ENCODE results near the gene EFCC1. TPM values are rescaled to one million over a fixed set of nuclear protein-coding genes. Genes with fewer than 3 reads are reported as not detected.

Gene EFCC1
- total RNA-seq, 4 donors from 2014 or later, result 0.22 to 2.1 (median 1.9) TPM

DNA sequence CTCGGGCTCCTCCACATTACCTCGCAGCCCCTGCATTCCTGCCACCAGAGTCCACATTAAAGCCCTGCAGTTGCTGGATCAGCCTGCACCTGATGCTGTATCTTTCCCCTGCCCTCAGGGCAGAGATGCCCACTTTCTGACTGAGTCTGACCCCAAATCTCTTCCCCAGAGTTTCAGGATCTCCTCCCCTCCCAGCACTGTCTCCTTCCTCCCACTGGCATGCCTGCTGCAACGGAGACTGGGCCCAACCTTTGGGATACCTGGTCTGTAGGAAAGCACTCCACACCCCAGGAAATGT, 38.9 kb downstream of the EFCC1 start:
- DNase-seq (ENCODE audit: low spot score in 2 of 2), result no peak

DNA sequence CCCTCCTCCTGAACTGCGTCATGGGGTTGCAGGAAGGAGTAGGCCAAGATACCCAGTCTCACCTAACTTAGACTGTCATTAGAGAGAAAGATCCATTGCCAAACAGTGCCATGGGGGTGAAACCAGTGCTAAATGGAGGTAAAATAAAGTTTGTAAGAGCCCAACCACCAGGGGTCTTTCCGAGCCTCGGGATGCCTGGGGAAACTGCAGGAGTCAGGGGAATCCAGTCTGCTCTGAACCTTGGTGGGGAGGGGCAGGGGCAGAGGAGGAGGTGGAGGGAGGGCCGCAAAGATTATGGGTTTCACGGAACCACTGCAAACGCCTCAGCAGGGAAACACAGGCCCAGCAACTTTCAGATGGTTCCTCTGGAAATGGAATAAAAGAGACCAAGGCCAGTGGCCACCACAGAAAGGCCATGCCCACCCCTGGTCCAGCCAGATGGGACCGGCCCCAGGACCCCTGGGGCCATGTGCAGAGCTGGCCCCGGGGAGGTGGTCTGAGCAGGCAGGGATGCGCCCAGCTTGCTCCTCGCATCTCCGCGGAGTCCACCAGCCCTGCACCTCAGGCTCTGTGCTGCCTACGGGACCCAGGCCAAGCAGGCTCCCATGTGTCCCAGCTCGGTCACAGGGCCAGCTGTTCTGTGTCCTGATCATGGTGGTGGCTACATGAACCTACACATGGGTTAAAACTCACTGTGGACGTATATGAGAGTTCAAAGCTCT, 39.6 kb downstream of the EFCC1 start:
- Histone ChIP-seq H3K27ac (no peak overlapping the region), H3K4me3 (no peak overlapping the region), H3K27me3 (peaks cover 0 to 32% of the 10 kb centered on the region in 2 donors), H3K9me3 (peaks cover 0 to 12% (median 2%) of the 10 kb centered on the region in 4 donors), H3K36me3 (no peaks in the 10 kb centered on the region), H3K4me1 (peaks cover 0 to 4% (median 2%) of the 10 kb centered on the region in 4 donors)
- TF ChIP-seq POLR2A (IDR thresholded peaks at IDR 0.05), result no peak
- TF ChIP-seq EP300 (IDR thresholded peaks at IDR 0.05), result no peak
- TF ChIP-seq, protein P1, sequence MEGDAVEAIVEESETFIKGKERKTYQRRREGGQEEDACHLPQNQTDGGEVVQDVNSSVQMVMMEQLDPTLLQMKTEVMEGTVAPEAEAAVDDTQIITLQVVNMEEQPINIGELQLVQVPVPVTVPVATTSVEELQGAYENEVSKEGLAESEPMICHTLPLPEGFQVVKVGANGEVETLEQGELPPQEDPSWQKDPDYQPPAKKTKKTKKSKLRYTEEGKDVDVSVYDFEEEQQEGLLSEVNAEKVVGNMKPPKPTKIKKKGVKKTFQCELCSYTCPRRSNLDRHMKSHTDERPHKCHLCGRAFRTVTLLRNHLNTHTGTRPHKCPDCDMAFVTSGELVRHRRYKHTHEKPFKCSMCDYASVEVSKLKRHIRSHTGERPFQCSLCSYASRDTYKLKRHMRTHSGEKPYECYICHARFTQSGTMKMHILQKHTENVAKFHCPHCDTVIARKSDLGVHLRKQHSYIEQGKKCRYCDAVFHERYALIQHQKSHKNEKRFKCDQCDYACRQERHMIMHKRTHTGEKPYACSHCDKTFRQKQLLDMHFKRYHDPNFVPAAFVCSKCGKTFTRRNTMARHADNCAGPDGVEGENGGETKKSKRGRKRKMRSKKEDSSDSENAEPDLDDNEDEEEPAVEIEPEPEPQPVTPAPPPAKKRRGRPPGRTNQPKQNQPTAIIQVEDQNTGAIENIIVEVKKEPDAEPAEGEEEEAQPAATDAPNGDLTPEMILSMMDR (IDR thresholded peaks at IDR 0.05), result no peak
- WGBS, 2 donors, result 78 to 80% methylated on average over 15 of the region's 15 CpGs
- no peak for DNase-seq (ENCODE audit: low spot score in 2 of 2)

More for the DNA sequence above, 38.9 kb downstream of the EFCC1 start:
- 73 to 80% methylated on average over 3 of the region's 3 CpGs for WGBS, 2 donors
- Histone ChIP-seq H3K36me3 (no peaks in the 10 kb centered on the region), H3K4me1 (no peaks in the 10 kb centered on the region), H3K4me3 (no peak overlapping the region), H3K27me3 (peaks cover 0 to 24% of the 10 kb centered on the region in 2 donors), H3K27ac (no peak overlapping the region), H3K9me3 (peaks cover 0 to 11% (median 2%) of the 10 kb centered on the region in 4 donors)
- no peak for TF ChIP-seq POLR2A (IDR thresholded peaks at IDR 0.05)
- TF ChIP-seq EP300 (IDR thresholded peaks at IDR 0.05), result no peak
- TF ChIP-seq, protein P1 (IDR thresholded peaks at IDR 0.05), result no peak

DNA sequence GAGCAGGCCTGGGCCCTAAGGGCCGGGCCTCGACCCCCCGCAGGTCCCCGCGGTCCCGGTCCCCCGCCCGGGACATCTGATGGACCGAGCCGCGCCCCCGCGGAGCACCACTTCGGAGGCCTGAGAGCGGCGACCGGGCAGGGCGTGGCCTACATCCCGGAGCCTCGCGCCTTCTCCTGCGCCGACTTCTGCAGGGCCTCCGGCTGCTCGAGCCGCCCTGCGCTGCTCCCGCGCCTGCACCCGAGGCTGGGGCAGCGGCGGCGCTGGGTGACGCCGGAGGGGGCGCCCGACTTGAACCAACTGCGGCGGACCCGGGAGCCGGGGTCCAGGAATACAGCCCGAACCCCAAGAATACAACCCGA, 44.6 kb downstream of the EFCC1 start:
- Histone ChIP-seq H3K9me3 (peaks cover 0 to 21% (median 2%) of the 10 kb centered on the region in 4 donors), H3K4me3 (peak overlapping the region in 3 of 4 donors; percentile 27 to 46 (median 28)), H3K36me3 (no peaks in the 10 kb centered on the region), H3K27me3 (peaks cover 0 to 23% of the 10 kb centered on the region in 2 donors), H3K4me1 (peaks cover 0 to 9% (median 7%) of the 10 kb centered on the region in 4 donors), H3K27ac (no peak overlapping the region)
- WGBS, 2 donors, result 1 to 7% methylated on average over 21 to 42 of the region's 43 CpGs
- DNase-seq (ENCODE audit: low spot score in 2 of 2), result no peak
- TF ChIP-seq POLR2A (IDR thresholded peaks at IDR 0.05) (no peak), EP300 (IDR thresholded peaks at IDR 0.05) (no peak)
- TF ChIP-seq, protein P1 (IDR thresholded peaks at IDR 0.05), result no peak

DNA sequence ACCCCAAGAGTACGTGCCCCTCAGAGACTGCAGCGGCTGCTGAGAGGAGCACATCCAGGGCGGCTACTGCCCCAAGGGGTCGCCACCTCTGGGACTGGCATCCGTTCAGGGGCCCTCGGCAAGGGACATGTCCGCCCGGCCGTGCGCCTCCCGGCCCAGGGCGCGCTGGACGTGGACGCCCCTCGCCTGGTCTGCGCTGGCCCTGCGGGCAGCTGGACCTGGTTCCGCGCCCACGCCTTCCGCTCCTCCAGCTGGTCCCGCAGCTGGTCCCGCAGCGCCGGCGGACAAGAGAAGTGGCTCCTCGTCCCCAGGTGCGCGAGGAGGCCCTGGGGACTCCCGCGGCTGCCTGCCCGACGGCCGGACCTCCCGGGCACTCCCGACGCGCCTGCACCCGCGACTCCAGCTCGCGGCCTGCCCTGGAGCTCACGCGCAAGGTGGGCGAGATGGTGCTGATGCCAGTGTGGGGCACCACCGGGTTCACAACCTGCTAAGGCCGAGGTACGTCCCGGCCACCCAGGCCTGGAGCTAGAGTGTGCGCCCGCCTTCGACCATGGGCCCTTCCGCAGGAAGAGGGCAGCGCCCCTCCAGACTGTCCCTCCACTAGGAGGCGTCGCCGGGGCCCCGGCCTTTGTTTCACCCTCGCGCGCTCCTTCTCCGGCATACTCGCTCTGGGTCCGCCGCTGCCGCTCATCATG, 45.1 kb downstream of the EFCC1 start:
- peaks cover 0 to 23% of the 10 kb centered on the region in 2 donors for H3K27me3 ChIP-seq
- 32 to 52% methylated on average over 11 to 32 of the region's 67 CpGs for WGBS, 2 donors
- DNase-seq (ENCODE audit: low spot score in 2 of 2), result no peak
- H3K27ac ChIP-seq, result no peak overlapping the region
- peaks cover 0 to 9% (median 7%) of the 10 kb centered on the region in 4 donors for H3K4me1 ChIP-seq
- H3K36me3 ChIP-seq, result no peaks in the 10 kb centered on the region
- peak overlapping the region in 3 of 4 donors; percentile 27 to 46 (median 28) for H3K4me3 ChIP-seq
- TF ChIP-seq POLR2A (IDR thresholded peaks at IDR 0.05) (no peak), EP300 (IDR thresholded peaks at IDR 0.05) (no peak)
- TF ChIP-seq, protein P1 (IDR thresholded peaks at IDR 0.05), result no peak
- peaks cover 0 to 21% (median 2%) of the 10 kb centered on the region in 4 donors for H3K9me3 ChIP-seq

All from tibial nerve (tissue), 4 donors.